ENCODE results near the gene CHCHD10. TPM values are rescaled to one million over a fixed set of nuclear protein-coding genes. Genes with fewer than 3 reads are reported as not detected.
"Not testable (repeated sequence)": the region's sequence is repeated elsewhere in the genome, so short reads cannot be mapped to it uniquely, and the experiment has no call there.

Gene CHCHD10
- total and polyA plus RNA-seq, 2 donors (not counting 1 experiment from before 2014, with no cell fraction given): 54.0 to 124 TPM

GRCh38 chr22:23742505-23743264 is 25.1 kb downstream of the CHCHD10 start:
- Mint-ChIP-seq H3K4me3 (no peak overlapping the region), H3K27ac (no peak overlapping the region), H3K27me3 (no peaks in the 10 kb centered on the region), H3K4me1 (peaks cover 2% of the 10 kb centered on the region), H3K9me3 (ENCODE audit: insufficient read depth) (no peaks in the 10 kb centered on the region)
- CTCF ChIA-PET: interaction anchor here (1.3 kb wide), 1 partner anchor 104 kb away, joined by 3 read pairs; no protein-coding TSS in a partner anchor
- DNase-seq: no peak
- H4K20me1 ChIP-seq (ENCODE audit: control insufficient read depth, insufficient read depth, low read length, poor library complexity, severe bottlenecking): no peaks in the 10 kb centered on the region
- H3K79me2 ChIP-seq (ENCODE audit: control insufficient read depth, insufficient read depth, low read length): peaks cover 3% of the 10 kb centered on the region
- no peak for ATAC-seq (ENCODE audit: low read depth)
- H3K4me2 ChIP-seq (replicated peaks; ENCODE audit: low read depth, low read length, poor library complexity, severe bottlenecking): no peak overlapping the region
- H3K4me1 ChIP-seq (ENCODE audit: control insufficient read depth in 2 of 2, insufficient read depth in 2 of 2, low read length in 2 of 2): no peaks in the 10 kb centered on the region
- 89% methylated on average over 2 of the region's 7 CpGs for WGBS (ENCODE audit: insufficient coverage)
- no peak overlapping the region for H3K4me3 ChIP-seq (ENCODE audit: control extremely low read depth in 1 of 5, extremely low read depth in 1 of 5, insufficient read depth in 1 of 5, low read depth in 2 of 5, low read length in 4 of 5)
- intact Hi-C loops (cut with micrococcal nuclease): no loop called here
- H3K27ac ChIP-seq (ENCODE audit: low read length in 2 of 2): no peak overlapping the region
- peaks cover 0 to 13% (median 0%) of the 10 kb centered on the region in 3 donors for H3K9me3 ChIP-seq (ENCODE audit: control extremely low read depth in 1 of 3, control insufficient read depth in 2 of 3, insufficient read depth in 1 of 3, low read length in 2 of 3)
- no peaks in the 10 kb centered on the region for H3K27me3 ChIP-seq (replicated peaks in 1 of 4; ENCODE audit: control extremely low read depth in 1 of 4, control insufficient read depth in 3 of 4, insufficient read depth in 4 of 4, low read length in 3 of 4)
- H2AFZ ChIP-seq (ENCODE audit: insufficient read depth, low read depth, low read length, poor library complexity, severe bottlenecking): no peak overlapping the region
- peaks cover 5 to 30% of the 10 kb centered on the region in 2 experiments for H3K36me3 ChIP-seq (replicated peaks in 1 of 2; ENCODE audit: control extremely low read depth in 1 of 2, control insufficient read depth in 1 of 2, extremely low read depth in 1 of 2, insufficient read depth in 2 of 2, low read length in 1 of 2)
- no peak overlapping the region for H3K9ac ChIP-seq (ENCODE audit: low read length)
- TF ChIP-seq EZH2 (IDR thresholded peaks at IDR 0.05; ENCODE audit: borderline replicate concordance, insufficient read depth, low read depth, low read length, poor library complexity, severe bottlenecking): no peak
- TF ChIP-seq CTCF (IDR thresholded peaks at IDR 0.05): no peak
- POLR2A ChIA-PET: no interaction called here

GRCh38 chr22:23737696-23738095 is 30.1 kb downstream of the CHCHD10 start:
- Histone ChIP-seq H3K4me2 (replicated peaks; ENCODE audit: low read depth, low read length, poor library complexity, severe bottlenecking) (no peak overlapping the region), H4K20me1 (ENCODE audit: control insufficient read depth, insufficient read depth, low read length, poor library complexity, severe bottlenecking) (no peaks in the 10 kb centered on the region), H3K27me3 (replicated peaks in 1 of 4; ENCODE audit: control extremely low read depth in 1 of 4, control insufficient read depth in 3 of 4, insufficient read depth in 4 of 4, low read length in 3 of 4) (no peaks in the 10 kb centered on the region), H3K27ac (ENCODE audit: low read length in 2 of 2) (no peak overlapping the region), H3K79me2 (ENCODE audit: control insufficient read depth, insufficient read depth, low read length) (no peaks in the 10 kb centered on the region), H3K36me3 (replicated peaks in 1 of 2; ENCODE audit: control extremely low read depth in 1 of 2, control insufficient read depth in 1 of 2, extremely low read depth in 1 of 2, insufficient read depth in 2 of 2, low read length in 1 of 2) (peaks cover 0 to 4% of the 10 kb centered on the region in 2 experiments), H3K4me1 (ENCODE audit: control insufficient read depth in 2 of 2, insufficient read depth in 2 of 2, low read length in 2 of 2) (no peaks in the 10 kb centered on the region), H3K4me3 (ENCODE audit: control extremely low read depth in 1 of 5, extremely low read depth in 1 of 5, insufficient read depth in 1 of 5, low read depth in 2 of 5, low read length in 4 of 5) (no peak overlapping the region), H2AFZ (ENCODE audit: insufficient read depth, low read depth, low read length, poor library complexity, severe bottlenecking) (no peak overlapping the region), H3K9ac (ENCODE audit: low read length) (no peak overlapping the region), H3K9me3 (ENCODE audit: control extremely low read depth in 1 of 3, control insufficient read depth in 2 of 3, insufficient read depth in 1 of 3, low read length in 2 of 3) (no peaks in the 10 kb centered on the region)
- Mint-ChIP-seq H3K4me1 (no peaks in the 10 kb centered on the region), H3K9me3 (ENCODE audit: insufficient read depth) (no peaks in the 10 kb centered on the region), H3K27ac (no peak overlapping the region), H3K27me3 (no peaks in the 10 kb centered on the region), H3K4me3 (no peak overlapping the region)
- ChIA-PET POLR2A (interaction anchor here (0.6 to 0.7 kb wide), 2 partner anchors 25 to 69 kb away, joined by 3 to 9 read pairs; no protein-coding TSS in a partner anchor), CTCF (interaction anchor here (0.7 to 6.7 kb wide), 9 partner anchors 11 to 431 kb away, joined by 3 to 60 read pairs (median 4); partner anchors contain the start of genes MMP11 and VPREB3)
- TF ChIP-seq CTCF (IDR thresholded peaks at IDR 0.05) (no peak), EZH2 (IDR thresholded peaks at IDR 0.05; ENCODE audit: borderline replicate concordance, insufficient read depth, low read depth, low read length, poor library complexity, severe bottlenecking) (no peak)
- ATAC-seq (ENCODE audit: low read depth) (no peak), DNase-seq (no peak)
- intact Hi-C loops (cut with micrococcal nuclease): no loop called here

- H3K27ac Mint-ChIP-seq; H3K4me2 ChIP-seq (replicated peaks; ENCODE audit: low read depth, low read length, poor library complexity, severe bottlenecking); H3K4me3 Mint-ChIP-seq; H3K27me3 Mint-ChIP-seq; ATAC-seq (ENCODE audit: low read depth); H3K27ac ChIP-seq (ENCODE audit: low read length in 2 of 2); intact Hi-C loops (cut with micrococcal nuclease); H3K9ac ChIP-seq (ENCODE audit: low read length); H3K4me1 Mint-ChIP-seq; H3K9me3 Mint-ChIP-seq (ENCODE audit: insufficient read depth); H3K36me3 ChIP-seq (replicated peaks in 1 of 2; ENCODE audit: control extremely low read depth in 1 of 2, control insufficient read depth in 1 of 2, extremely low read depth in 1 of 2, insufficient read depth in 2 of 2, low read length in 1 of 2); H3K27me3 ChIP-seq (replicated peaks in 1 of 4; ENCODE audit: control extremely low read depth in 1 of 4, control insufficient read depth in 3 of 4, insufficient read depth in 4 of 4, low read length in 3 of 4); H2AFZ ChIP-seq (ENCODE audit: insufficient read depth, low read depth, low read length, poor library complexity, severe bottlenecking); DNase-seq; H3K9me3 ChIP-seq (ENCODE audit: control extremely low read depth in 1 of 3, control insufficient read depth in 2 of 3, insufficient read depth in 1 of 3, low read length in 2 of 3); H3K4me3 ChIP-seq (ENCODE audit: control extremely low read depth in 1 of 5, extremely low read depth in 1 of 5, insufficient read depth in 1 of 5, low read depth in 2 of 5, low read length in 4 of 5); H3K79me2 ChIP-seq (ENCODE audit: control insufficient read depth, insufficient read depth, low read length); H3K4me1 ChIP-seq (ENCODE audit: control insufficient read depth in 2 of 2, insufficient read depth in 2 of 2, low read length in 2 of 2); H4K20me1 ChIP-seq (ENCODE audit: control insufficient read depth, insufficient read depth, low read length, poor library complexity, severe bottlenecking): not testable (repeated sequence)
- 83% methylated on average over 2 of the region's 4 CpGs for WGBS (ENCODE audit: insufficient coverage)
- ChIA-PET POLR2A (interaction anchor here (1.6 kb wide), 1 partner anchor 26 kb away, joined by 3 read pairs; the partner anchor contains the start of gene VPREB3), CTCF (interaction anchor here (0.7 kb wide), 1 partner anchor 121 kb away, joined by 3 read pairs; no protein-coding TSS in a partner anchor)
These were observed 39.7 kb downstream of the CHCHD10 start for GRCh38 chr22:23728108-23728507.
